Subcutaneous adipose tissue (tissue), 4 donors: ENCODE data around the gene P2RX4. TPM values are rescaled to one million over a fixed set of nuclear protein-coding genes. Genes with fewer than 3 reads are reported as not detected.

ENCODE experiments used
- CTCF ChIP-seq: fragments of 450-650 bp; IDR thresholded peaks from one replicate; pipeline ENCODE4 v1.5.1; 2016; ENCODE audit warnings: low read depth, mild to moderate bottlenecking, control low read depth, antibody characterized with exemption, moderate library complexity
- total RNA-seq, 4 donors: library from RNA; depleted of rRNA; stranded (reverse); fragments of >200 nt; gene quantifications; one replicate each; pipeline ENCODE4 v1.1.0, GENCODE V29; 2016

Gene P2RX4
- total RNA-seq, 4 donors from 2014 or later: 22.2 to 219 (median 39.9) TPM

GRCh38 chr12:121182222-121182893 lies 27.6 kb upstream of the P2RX4 start:
- no peak for TF ChIP-seq CTCF

- TF ChIP-seq CTCF: no peak
These were observed 25.5 kb upstream of the P2RX4 start for GRCh38 chr12:121184425-121184824.

GRCh38 chr12:121184984-121185889 lies 24.7 kb upstream of the P2RX4 start:
- TF ChIP-seq CTCF: no peak

- no peak for TF ChIP-seq CTCF
These were observed 23.1 kb upstream of the P2RX4 start for GRCh38 chr12:121186826-121187225.

GRCh38 chr12:121187501-121187900 lies 22.4 kb upstream of the P2RX4 start:
- TF ChIP-seq CTCF: no peak

- TF ChIP-seq CTCF: no peak
These were observed 21.7 kb upstream of the P2RX4 start for GRCh38 chr12:121188227-121188626.

GRCh38 chr12:121189131-121189530 lies 20.8 kb upstream of the P2RX4 start:
- no peak for TF ChIP-seq CTCF
